Parathyroid adenoma (tissue), 2 donors: ENCODE data around the gene ARHGEF11.

Experiments
- H2AFZ ChIP-seq: fragments of 300-600 bp; sonication (generic); one replicate; pipeline ENCODE4 v1.7.0; 2017; ENCODE audit warnings: antibody characterized with exemption, mild to moderate bottlenecking
- H3K27ac ChIP-seq: fragments of 300-600 bp; sonication (generic); one replicate; pipeline ENCODE4 v1.7.0; 2017
- H3K27me3 ChIP-seq: fragments of 300-600 bp; sonication (generic); one replicate; pipeline ENCODE4 v1.7.0; 2017; ENCODE audit warnings: low read length; ENCODE audit not compliant: control insufficient read depth, insufficient read depth
- H3K36me3 ChIP-seq: fragments of 300-600 bp; sonication (generic); one replicate; pipeline ENCODE4 v1.7.0; 2017; ENCODE audit warnings: low read length; ENCODE audit not compliant: control insufficient read depth, insufficient read depth
- H3K4me1 ChIP-seq: fragments of 300-600 bp; sonication (generic); one replicate; pipeline ENCODE4 v1.7.0; 2017; ENCODE audit warnings: control low read depth
- H3K4me2 ChIP-seq: fragments of 300-600 bp; sonication (generic); one replicate; pipeline ENCODE4 v1.7.0; 2017; ENCODE audit warnings: low read length
- H3K4me3 ChIP-seq: fragments of 300-600 bp; sonication (generic); one replicate; pipeline ENCODE4 v1.7.0; 2017; ENCODE audit warnings: low read depth, low read length
- H3K79me2 ChIP-seq: fragments of 300-600 bp; sonication (generic); one replicate; pipeline ENCODE4 v1.7.0; 2017; ENCODE audit warnings: control low read depth
- H3K9ac ChIP-seq: fragments of 300-600 bp; sonication (generic); one replicate; pipeline ENCODE4 v1.7.0; 2017; ENCODE audit warnings: mild to moderate bottlenecking
- H3K9me3 ChIP-seq: fragments of 300-600 bp; sonication (generic); one replicate; pipeline ENCODE4 v1.7.0; 2017; ENCODE audit warnings: low read length; ENCODE audit not compliant: control insufficient read depth
- TF ChIP-seq, protein P1 (sequence below): fragments of 300-600 bp; sonication (generic); IDR thresholded peaks from one replicate; pipeline ENCODE4 v1.7.0; 2017; ENCODE audit warnings: antibody characterized with exemption, mild to moderate bottlenecking
- donor health status: primary hyperparathyroidism.

Gene ARHGEF11

GRCh38 chr1:157087030-157087429 is 41.5 kb upstream of the ARHGEF11 start:
- Histone ChIP-seq H2AFZ (no peak overlapping the region), H3K4me3 (no peak overlapping the region), H3K79me2 (no peaks in the 10 kb centered on the region), H3K27me3 (no peaks in the 10 kb centered on the region), H3K9me3 (no peaks in the 10 kb centered on the region), H3K4me1 (no peaks in the 10 kb centered on the region), H3K36me3 (no peaks in the 10 kb centered on the region), H3K4me2 (no peak overlapping the region), H3K27ac (no peak overlapping the region), H3K9ac (no peak overlapping the region)
- TF ChIP-seq, protein P1, sequence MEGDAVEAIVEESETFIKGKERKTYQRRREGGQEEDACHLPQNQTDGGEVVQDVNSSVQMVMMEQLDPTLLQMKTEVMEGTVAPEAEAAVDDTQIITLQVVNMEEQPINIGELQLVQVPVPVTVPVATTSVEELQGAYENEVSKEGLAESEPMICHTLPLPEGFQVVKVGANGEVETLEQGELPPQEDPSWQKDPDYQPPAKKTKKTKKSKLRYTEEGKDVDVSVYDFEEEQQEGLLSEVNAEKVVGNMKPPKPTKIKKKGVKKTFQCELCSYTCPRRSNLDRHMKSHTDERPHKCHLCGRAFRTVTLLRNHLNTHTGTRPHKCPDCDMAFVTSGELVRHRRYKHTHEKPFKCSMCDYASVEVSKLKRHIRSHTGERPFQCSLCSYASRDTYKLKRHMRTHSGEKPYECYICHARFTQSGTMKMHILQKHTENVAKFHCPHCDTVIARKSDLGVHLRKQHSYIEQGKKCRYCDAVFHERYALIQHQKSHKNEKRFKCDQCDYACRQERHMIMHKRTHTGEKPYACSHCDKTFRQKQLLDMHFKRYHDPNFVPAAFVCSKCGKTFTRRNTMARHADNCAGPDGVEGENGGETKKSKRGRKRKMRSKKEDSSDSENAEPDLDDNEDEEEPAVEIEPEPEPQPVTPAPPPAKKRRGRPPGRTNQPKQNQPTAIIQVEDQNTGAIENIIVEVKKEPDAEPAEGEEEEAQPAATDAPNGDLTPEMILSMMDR = no peak

GRCh38 chr1:157086299-157086698 is 40.8 kb upstream of the ARHGEF11 start:
- no peak overlapping the region for H3K27ac ChIP-seq
- no peaks in the 10 kb centered on the region for H3K4me1 ChIP-seq
- no peaks in the 10 kb centered on the region for H3K79me2 ChIP-seq
- H3K4me3 ChIP-seq = no peak overlapping the region
- TF ChIP-seq, protein P1 = no peak
- no peak overlapping the region for H3K4me2 ChIP-seq
- H3K36me3 ChIP-seq = no peaks in the 10 kb centered on the region
- no peaks in the 10 kb centered on the region for H3K9me3 ChIP-seq
- H3K27me3 ChIP-seq = no peaks in the 10 kb centered on the region
- no peak overlapping the region for H3K9ac ChIP-seq
- H2AFZ ChIP-seq = no peak overlapping the region

DNA sequence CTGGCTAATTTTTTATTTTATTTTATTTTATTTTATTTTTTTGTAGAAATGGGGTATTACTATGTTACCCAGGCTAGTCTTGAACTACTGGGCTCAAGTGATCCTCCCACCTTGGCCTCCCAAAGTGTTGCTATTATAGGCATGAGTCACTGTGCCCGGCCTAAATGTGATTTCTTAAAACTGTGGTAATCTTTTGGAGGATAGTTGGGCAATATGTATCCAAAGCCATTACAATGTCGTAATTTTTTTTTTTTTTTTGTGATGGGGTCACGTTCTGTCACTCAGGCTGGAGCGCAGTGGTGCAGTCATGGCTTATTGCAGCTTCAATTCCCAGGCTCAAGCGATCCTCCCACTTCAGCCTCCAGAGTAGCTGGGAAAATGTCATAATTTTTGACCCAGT is 39.9 kb upstream of the ARHGEF11 start:
- TF ChIP-seq, protein P1 = no peak
- Histone ChIP-seq H3K27me3 (no peaks in the 10 kb centered on the region), H3K79me2 (no peaks in the 10 kb centered on the region), H3K36me3 (no peaks in the 10 kb centered on the region), H3K27ac (no peak overlapping the region), H3K9ac (no peak overlapping the region), H2AFZ (no peak overlapping the region), H3K4me3 (no peak overlapping the region), H3K9me3 (no peaks in the 10 kb centered on the region), H3K4me2 (no peak overlapping the region), H3K4me1 (no peaks in the 10 kb centered on the region)

GRCh38 chr1:157084720-157085119 is 39.2 kb upstream of the ARHGEF11 start:
- Histone ChIP-seq H3K9me3 (no peaks in the 10 kb centered on the region), H3K9ac (no peak overlapping the region)

DNA sequence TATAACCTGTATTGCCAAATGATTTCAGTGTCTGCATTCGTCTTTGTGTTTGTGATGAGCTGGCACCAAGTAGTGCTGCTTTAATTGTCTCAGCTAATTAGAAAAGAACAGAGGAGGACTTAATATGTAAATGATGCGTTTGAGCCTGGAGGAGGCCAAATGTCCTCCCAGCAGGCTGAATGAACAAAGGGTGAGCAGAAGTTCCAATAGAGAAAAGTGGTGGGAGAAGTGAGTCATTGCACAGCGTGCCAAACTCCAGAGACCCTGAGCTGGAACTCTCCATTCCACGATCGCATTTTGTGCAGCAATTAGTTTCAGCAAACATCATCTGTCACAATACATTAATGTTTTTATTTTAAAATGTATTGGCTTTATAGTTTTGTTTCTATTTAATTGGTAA is 36.2 kb upstream of the ARHGEF11 start:
- Histone ChIP-seq H3K9me3 (no peaks in the 10 kb centered on the region), H2AFZ (no peak overlapping the region), H3K4me3 (no peak overlapping the region), H3K79me2 (no peaks in the 10 kb centered on the region), H3K9ac (no peak overlapping the region), H3K27me3 (no peaks in the 10 kb centered on the region), H3K36me3 (no peaks in the 10 kb centered on the region), H3K27ac (no peak overlapping the region), H3K4me2 (no peak overlapping the region), H3K4me1 (no peaks in the 10 kb centered on the region)
- TF ChIP-seq, protein P1 = no peak

More at GRCh38 chr1:157084720-157085119, 39.2 kb upstream of the ARHGEF11 start:
- TF ChIP-seq, protein P1 = no peak
- Histone ChIP-seq H3K36me3 (no peaks in the 10 kb centered on the region), H2AFZ (no peak overlapping the region), H3K27ac (no peak overlapping the region), H3K4me3 (no peak overlapping the region), H3K4me2 (no peak overlapping the region), H3K4me1 (no peaks in the 10 kb centered on the region), H3K79me2 (no peaks in the 10 kb centered on the region), H3K27me3 (no peaks in the 10 kb centered on the region)
